H9 (cell line): Measurements from ENCODE around the gene LRRC27. TPM values are rescaled to one million over a fixed set of nuclear protein-coding genes. Genes with fewer than 3 reads are reported as not detected.

Experiments used
- DNase-seq: peaks from one replicate; pipeline ENCODE4 v3.0.0-alpha.2; 2017
- H2AFZ ChIP-seq: one replicate; pipeline ENCODE4 v1.6.1; 2013; ENCODE audit warnings: mild to moderate bottlenecking, low read length, control low read depth, moderate library complexity
- H2AK5ac ChIP-seq: 2 replicates; pipeline ENCODE4 v1.6.1; 2013; ENCODE audit warnings: low read length, control low read depth, mixed read lengths; ENCODE audit not compliant: insufficient read length
- H2BK120ac ChIP-seq: one replicate; pipeline ENCODE4 v1.6.1; 2013; ENCODE audit warnings: low read depth, mild to moderate bottlenecking, low read length, control low read depth, inconsistent platforms; ENCODE audit not compliant: poor library complexity, severe bottlenecking
- H2BK12ac ChIP-seq: 2 replicates; pipeline ENCODE4 v1.6.1; 2013; ENCODE audit warnings: low read length, control low read depth, mixed read lengths, low read depth; ENCODE audit not compliant: insufficient read length
- H2BK15ac ChIP-seq: 2 replicates; pipeline ENCODE4 v1.6.1; 2013; ENCODE audit warnings: low read depth, low read length, control low read depth
- H2BK20ac ChIP-seq: one replicate; pipeline ENCODE4 v1.6.1; 2013; ENCODE audit warnings: low read depth, mild to moderate bottlenecking, low read length, control low read depth, inconsistent platforms; ENCODE audit not compliant: poor library complexity, severe bottlenecking
- H2BK5ac ChIP-seq: 2 replicates; pipeline ENCODE4 v1.6.1; 2013; ENCODE audit warnings: low read length, control low read depth, mixed read lengths; ENCODE audit not compliant: insufficient read length
- H3K14ac ChIP-seq: 2 replicates; pipeline ENCODE4 v1.6.1; 2013; ENCODE audit warnings: low read length, control low read depth; ENCODE audit not compliant: insufficient read depth
- H3K18ac ChIP-seq: 2 replicates; pipeline ENCODE4 v1.6.1; 2013; ENCODE audit warnings: low read depth, mild to moderate bottlenecking, mixed read lengths, low read length, control low read depth; ENCODE audit not compliant: insufficient read length
- H3K23ac ChIP-seq: 2 replicates; pipeline ENCODE4 v1.6.1; 2013; ENCODE audit warnings: low read length, control low read depth, mixed read lengths, low read depth; ENCODE audit not compliant: insufficient read length
- H3K23me2 ChIP-seq: 2 replicates; pipeline ENCODE4 v1.6.1; 2013; ENCODE audit warnings: low read depth, mild to moderate bottlenecking, mixed read lengths, low read length, control low read depth; ENCODE audit not compliant: insufficient read length, poor library complexity, severe bottlenecking
- H3K27ac ChIP-seq: 2 replicates; pipeline ENCODE4 v1.5.1; 2013; ENCODE audit warnings: low read length, control low read depth, mixed read lengths, low read depth; ENCODE audit not compliant: insufficient read length
- H3K27me3 ChIP-seq: 2 replicates; pipeline ENCODE4 v1.6.1; 2013; ENCODE audit warnings: low read length, control low read depth, inconsistent platforms; ENCODE audit not compliant: insufficient read depth
- H3K4ac ChIP-seq: 2 replicates; pipeline ENCODE4 v1.6.1; 2013; ENCODE audit warnings: low read depth, mild to moderate bottlenecking, control low read depth, inconsistent platforms, low read length, moderate library complexity
- H3K4me1 ChIP-seq: 2 replicates; pipeline ENCODE4 v1.6.1; 2013; ENCODE audit warnings: low read length, control low read depth, inconsistent platforms; ENCODE audit not compliant: insufficient read depth
- H3K4me2 ChIP-seq: 2 replicates; pipeline ENCODE4 v1.6.1; 2013; ENCODE audit warnings: low read length, control low read depth, mixed read lengths; ENCODE audit not compliant: insufficient read length, insufficient read depth
- H3K56ac ChIP-seq: 2 replicates; pipeline ENCODE4 v1.6.1; 2013; ENCODE audit warnings: low read depth, mild to moderate bottlenecking, mixed read lengths, low read length, control low read depth; ENCODE audit not compliant: insufficient read length
- H3K79me1 ChIP-seq: 2 replicates; pipeline ENCODE4 v1.6.1; 2013; ENCODE audit warnings: low read depth, mild to moderate bottlenecking, moderate library complexity, low read length, control low read depth, inconsistent platforms; ENCODE audit not compliant: insufficient read depth, poor library complexity, severe bottlenecking
- H3K79me2 ChIP-seq: 2 replicates; pipeline ENCODE4 v1.6.1; 2013; ENCODE audit warnings: low read length, control low read depth, inconsistent platforms; ENCODE audit not compliant: insufficient read depth
- H3K9ac ChIP-seq: 2 replicates; pipeline ENCODE4 v1.6.1; 2013; ENCODE audit warnings: low read length, control low read depth, mixed read lengths; ENCODE audit not compliant: insufficient read length; ENCODE audit errors: extremely low read depth
- H3K9me3 ChIP-seq: one replicate; pipeline ENCODE4 v1.6.1; 2013; ENCODE audit warnings: low read depth, low read length, inconsistent platforms; ENCODE audit not compliant: control insufficient read depth
- H3T11ph ChIP-seq: one replicate; pipeline ENCODE4 v1.6.1; 2013; ENCODE audit warnings: mild to moderate bottlenecking, low read length, control low read depth, inconsistent platforms
- H4K20me1 ChIP-seq: one replicate; pipeline ENCODE4 v1.6.1; 2013; ENCODE audit not compliant: control insufficient read depth, insufficient read length, insufficient read depth
- H4K5ac ChIP-seq: 2 replicates; pipeline ENCODE4 v1.6.1; 2013; ENCODE audit warnings: low read depth, mild to moderate bottlenecking, mixed read lengths, low read length, control low read depth; ENCODE audit not compliant: insufficient read length
- H4K8ac ChIP-seq: replicated peaks from 2 replicates; pipeline ENCODE4 v1.6.1; 2013; ENCODE audit warnings: low read length, control low read depth, mixed read lengths, low read depth; ENCODE audit not compliant: insufficient read length
- H4K91ac ChIP-seq: 2 replicates; pipeline ENCODE4 v1.6.1; 2013; ENCODE audit warnings: low read depth, mild to moderate bottlenecking, moderate library complexity, mixed read lengths, low read length, control low read depth; ENCODE audit not compliant: insufficient read length
- H3K27ac Mint-ChIP-seq, 3 experiments: 2 replicates in 2 of 3; 3 replicates in 1 of 3; pipeline ENCODE4 v1.8.0; 2020 to 2021; ENCODE audit warnings: mixed read lengths in 3 of 3, mild to moderate bottlenecking in 1 of 3, moderate library complexity in 1 of 3
- H3K27me3 Mint-ChIP-seq: 2 replicates; pipeline ENCODE4 v1.8.0; 2021; ENCODE audit warnings: low read depth, mild to moderate bottlenecking, moderate library complexity, mixed read lengths
- H3K36me3 Mint-ChIP-seq, 3 experiments: 2 replicates in 2 of 3; 3 replicates in 1 of 3; pipeline ENCODE4 v1.8.0; 2020 to 2021; ENCODE audit warnings: low read depth in 3 of 3, mixed read lengths in 3 of 3; ENCODE audit not compliant: insufficient read depth in 1 of 3
- H3K4me1 Mint-ChIP-seq, 2 experiments: 2 replicates each; pipeline ENCODE4 v1.8.0; 2020; ENCODE audit warnings: mixed read lengths in 2 of 2
- H3K4me3 Mint-ChIP-seq, 2 experiments: 2 replicates in 1 of 2; 3 replicates in 1 of 2; pipeline ENCODE4 v1.8.0; 2020 to 2021; ENCODE audit warnings: mild to moderate bottlenecking in 2 of 2, mixed read lengths in 2 of 2, moderate library complexity in 1 of 2
- H3K9me3 Mint-ChIP-seq, 2 experiments: 2 replicates in 1 of 2; 3 replicates in 1 of 2; pipeline ENCODE4 v1.8.0; 2020; ENCODE audit warnings: mild to moderate bottlenecking in 2 of 2, mixed read lengths in 2 of 2, moderate library complexity in 1 of 2
- CTCF ChIP-seq: fragments of 200-600 bp; sonication (generic); conservative IDR thresholded peaks from 3 replicates; pipeline ENCODE4 v1.8.0; 2021; ENCODE audit warnings: antibody characterized with exemption, mild to moderate bottlenecking
- WGBS: extraction: QIAGEN DNeasy Blood & Tissue Kit; methylation state at CpG from one replicate; pipeline ENCODE4 v1.1.7; 2013; ENCODE audit warnings: missing lambda C conversion rate, low lambda C conversion rate, mixed read lengths; ENCODE audit not compliant: insufficient read length; ENCODE audit errors: extremely low coverage; 5-methylcytosine and 5-hydroxymethylcytosine counted together
- total RNA-seq: library from RNA; stranded (reverse); gene quantifications from 2 replicates; pipeline ENCODE4 v1.2.1, GENCODE V29; 2021

The LRRC27 gene
- total RNA-seq, 1 experiment from 2014 or later, result 2.7 TPM

GRCh38 chr10:132350391-132350790 is 18.4 kb downstream of the LRRC27 start:
- Histone ChIP-seq H3K23ac (no peak overlapping the region), H4K91ac (no peak overlapping the region), H2BK5ac (no peak overlapping the region), H3K79me1 (no peaks in the 10 kb centered on the region), H3K9ac (no peak overlapping the region), H3K79me2 (no peaks in the 10 kb centered on the region), H3K9me3 (no peaks in the 10 kb centered on the region), H2BK120ac (no peak overlapping the region), H2BK15ac (no peak overlapping the region), H2BK12ac (no peak overlapping the region), H3K56ac (no peak overlapping the region), H3K27me3 (no peaks in the 10 kb centered on the region), H3K4me1 (no peaks in the 10 kb centered on the region), H3K14ac (no peak overlapping the region), H4K8ac (no peak overlapping the region), H3K4me2 (no peak overlapping the region), H2AK5ac (no peak overlapping the region), H3K27ac (no peak overlapping the region), H3T11ph (no peak overlapping the region), H2BK20ac (no peak overlapping the region), H3K23me2 (no peaks in the 10 kb centered on the region), H3K4ac (no peak overlapping the region), H2AFZ (no peak overlapping the region), H4K5ac (no peak overlapping the region), H4K20me1 (no peaks in the 10 kb centered on the region), H3K18ac (no peak overlapping the region)
- H3K36me3 Mint-ChIP-seq, result no peaks in the 10 kb centered on the region
- peaks cover 6 to 15% of the 10 kb centered on the region in 2 experiments; a peak in 3 of 4 replicates for H3K4me1 Mint-ChIP-seq
- peaks cover 5% of the 10 kb centered on the region for H3K27me3 Mint-ChIP-seq
- H3K9me3 Mint-ChIP-seq, result no peaks in the 10 kb centered on the region
- DNase-seq, result no peak
- H3K4me3 Mint-ChIP-seq, result no peak overlapping the region
- no peak overlapping the region; a peak in 1 of 7 replicates for H3K27ac Mint-ChIP-seq
- WGBS, result no CpG with 5 or more reads among the region's 11 CpGs
- TF ChIP-seq CTCF, result no peak
